Measurements from ENCODE around the gene ALDH1A3.

Gene ALDH1A3

GRCh38 chr15:100941536-100941935 lies 61.9 kb downstream of the ALDH1A3 start:
- no peaks in the 10 kb centered on the region for H3K36me3 ChIP-seq (ENCODE audit: control insufficient read depth in 2 of 2, insufficient read depth in 1 of 2, low read length in 2 of 2)
- H3K27ac ChIP-seq (ENCODE audit: extremely low read depth, low read depth, low read length): no peak overlapping the region
- TF ChIP-seq SCRT1 (tag by site-specific recombination; IDR thresholded peaks at IDR 0.05; ENCODE audit: borderline replicate concordance): no peak
- no peak for TF ChIP-seq ZNF623 (tag by site-specific recombination; IDR thresholded peaks at IDR 0.05)
- TF ChIP-seq ZNF692 (tag by site-specific recombination; IDR thresholded peaks at IDR 0.05): no peak
- no peak for TF ChIP-seq ZNF169 (tag by site-specific recombination; IDR thresholded peaks at IDR 0.05)
- no peak for TF ChIP-seq ZNF10 (tag by site-specific recombination; IDR thresholded peaks at IDR 0.05)
- no peak for TF ChIP-seq ZNF146 (tag by site-specific recombination; IDR thresholded peaks at IDR 0.05)
- TF ChIP-seq, protein P1, sequence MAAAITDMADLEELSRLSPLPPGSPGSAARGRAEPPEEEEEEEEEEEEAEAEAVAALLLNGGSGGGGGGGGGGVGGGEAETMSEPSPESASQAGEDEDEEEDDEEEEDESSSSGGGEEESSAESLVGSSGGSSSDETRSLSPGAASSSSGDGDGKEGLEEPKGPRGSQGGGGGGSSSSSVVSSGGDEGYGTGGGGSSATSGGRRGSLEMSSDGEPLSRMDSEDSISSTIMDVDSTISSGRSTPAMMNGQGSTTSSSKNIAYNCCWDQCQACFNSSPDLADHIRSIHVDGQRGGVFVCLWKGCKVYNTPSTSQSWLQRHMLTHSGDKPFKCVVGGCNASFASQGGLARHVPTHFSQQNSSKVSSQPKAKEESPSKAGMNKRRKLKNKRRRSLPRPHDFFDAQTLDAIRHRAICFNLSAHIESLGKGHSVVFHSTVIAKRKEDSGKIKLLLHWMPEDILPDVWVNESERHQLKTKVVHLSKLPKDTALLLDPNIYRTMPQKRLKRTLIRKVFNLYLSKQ (tag by site-specific recombination; IDR thresholded peaks at IDR 0.05; ENCODE audit: borderline replicate concordance): no peak
- TF ChIP-seq ZBTB49 (tag by site-specific recombination; IDR thresholded peaks at IDR 0.05; ENCODE audit: low read depth): no peak
- no peak for TF ChIP-seq GFI1B (tag by site-specific recombination; IDR thresholded peaks at IDR 0.05)
- TF ChIP-seq KLF10 (tag by site-specific recombination; IDR thresholded peaks at IDR 0.05): no peak
- no peak for TF ChIP-seq FEZF1 (tag by site-specific recombination; IDR thresholded peaks at IDR 0.05)
- no peak for TF ChIP-seq YY2 (tag by site-specific recombination; IDR thresholded peaks at IDR 0.05)
- TF ChIP-seq ZNF2 (tag by site-specific recombination; IDR thresholded peaks at IDR 0.05): no peak
- no peak for TF ChIP-seq RBAK (tag by site-specific recombination; IDR thresholded peaks at IDR 0.05)
- TF ChIP-seq, protein P2, sequence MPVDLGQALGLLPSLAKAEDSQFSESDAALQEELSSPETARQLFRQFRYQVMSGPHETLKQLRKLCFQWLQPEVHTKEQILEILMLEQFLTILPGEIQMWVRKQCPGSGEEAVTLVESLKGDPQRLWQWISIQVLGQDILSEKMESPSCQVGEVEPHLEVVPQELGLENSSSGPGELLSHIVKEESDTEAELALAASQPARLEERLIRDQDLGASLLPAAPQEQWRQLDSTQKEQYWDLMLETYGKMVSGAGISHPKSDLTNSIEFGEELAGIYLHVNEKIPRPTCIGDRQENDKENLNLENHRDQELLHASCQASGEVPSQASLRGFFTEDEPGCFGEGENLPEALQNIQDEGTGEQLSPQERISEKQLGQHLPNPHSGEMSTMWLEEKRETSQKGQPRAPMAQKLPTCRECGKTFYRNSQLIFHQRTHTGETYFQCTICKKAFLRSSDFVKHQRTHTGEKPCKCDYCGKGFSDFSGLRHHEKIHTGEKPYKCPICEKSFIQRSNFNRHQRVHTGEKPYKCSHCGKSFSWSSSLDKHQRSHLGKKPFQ (tag by site-specific recombination; IDR thresholded peaks at IDR 0.05): no peak
- H3K4me3 ChIP-seq (ENCODE audit: low read depth, low read length): no peak overlapping the region
- no peaks in the 10 kb centered on the region for H3K9me3 ChIP-seq (ENCODE audit: control insufficient read depth, insufficient read depth, low read depth, low read length)
- no peaks in the 10 kb centered on the region for H3K4me1 ChIP-seq (ENCODE audit: control insufficient read depth, insufficient read depth, low read length)
- ChIA-PET CTCF (interaction anchor here (1.4 kb wide), 1 partner anchor 24 kb away, joined by 5 read pairs; no protein-coding TSS in a partner anchor), POLR2A (no interaction called here)

GRCh38 chr15:100942656-100943425 lies 63.2 kb downstream of the ALDH1A3 start:
- CTCF ChIA-PET: interaction anchor here (0.6 to 3.0 kb wide), 6 partner anchors 7 to 1670 kb away, joined by 3 to 15 read pairs (median 4); no protein-coding TSS in a partner anchor
- no peak for TF ChIP-seq ZBTB8A (tag by site-specific recombination; IDR thresholded peaks at IDR 0.05)
- no peak for TF ChIP-seq ZNF501 (tag by site-specific recombination; IDR thresholded peaks at IDR 0.05)
- no peak for TF ChIP-seq ZNF416 (tag by site-specific recombination; IDR thresholded peaks at IDR 0.05)
- no peak for TF ChIP-seq ZNF677 (tag by site-specific recombination; IDR thresholded peaks at IDR 0.05)
- no peak for TF ChIP-seq SETDB1 (IDR thresholded peaks at IDR 0.05; ENCODE audit: insufficient read length, low read length)
- no peak for TF ChIP-seq YY1 (tag by site-specific recombination; IDR thresholded peaks at IDR 0.05)
- TF ChIP-seq ZNF791 (tag by site-specific recombination; IDR thresholded peaks at IDR 0.05): no peak
- no peak for TF ChIP-seq SCRT2 (tag by site-specific recombination; IDR thresholded peaks at IDR 0.05)
- H3K9me3 ChIP-seq (ENCODE audit: control insufficient read depth, insufficient read depth, low read depth, low read length): no peaks in the 10 kb centered on the region
- no peak overlapping the region for H3K4me3 ChIP-seq (ENCODE audit: low read depth, low read length)
- no peaks in the 10 kb centered on the region for H3K36me3 ChIP-seq (ENCODE audit: control insufficient read depth in 2 of 2, insufficient read depth in 1 of 2, low read length in 2 of 2)
- H3K27ac ChIP-seq (ENCODE audit: extremely low read depth, low read depth, low read length): no peak overlapping the region
- POLR2A ChIA-PET: interaction anchor here (0.7 kb wide), 2 partner anchors 168 to 598 kb away, joined by 3 to 4 read pairs; no protein-coding TSS in a partner anchor
- no peaks in the 10 kb centered on the region for H3K4me1 ChIP-seq (ENCODE audit: control insufficient read depth, insufficient read depth, low read length)
